ENCODE data around the gene OR2H1. TPM values are rescaled to one million over a fixed set of nuclear protein-coding genes. Genes with fewer than 3 reads are reported as not detected.

OR2H1 gene
- total and polyA plus RNA-seq, 9 of the 15 experiments (the other 6 are each of a cell fraction or from before 2014, with no cell fraction given) = not detected

- no peak for TF ChIP-seq ZNF79 (CRISPR knock-in tag; IDR thresholded peaks at IDR 0.05; ENCODE audit: low read depth)
- TF ChIP-seq FOXP4 (CRISPR knock-in tag; IDR thresholded peaks at IDR 0.05; ENCODE audit: borderline replicate concordance) = no peak
- TF ChIP-seq ZNF740 (CRISPR knock-in tag; IDR thresholded peaks at IDR 0.05) = no peak
- no peak for TF ChIP-seq ZNF740 (tag; IDR thresholded peaks at IDR 0.05)
- TF ChIP-seq SRSF1 (IDR thresholded peaks at IDR 0.05; ENCODE audit: low read depth, low read length) = no peak
- TF ChIP-seq BACH1 (tag; IDR thresholded peaks at IDR 0.05) = no peak
- TF ChIP-seq HDAC3 (IDR thresholded peaks at IDR 0.05; ENCODE audit: borderline replicate concordance, partially characterized antibody) = no peak
- no peak for TF ChIP-seq ZKSCAN8 (CRISPR knock-in tag; IDR thresholded peaks at IDR 0.05)
- TF ChIP-seq MTA2 (IDR thresholded peaks at IDR 0.05; ENCODE audit: low read depth) = peak; percentile 55
- no peak for TF ChIP-seq RAD51 (IDR thresholded peaks at IDR 0.05; ENCODE audit: borderline replicate concordance, low read depth)
- peak; percentile 64 for TF ChIP-seq JUND (IDR thresholded peaks at IDR 0.05; ENCODE audit: borderline replicate concordance, low read depth, low read length)
- TF ChIP-seq JUND (tag; IDR thresholded peaks at IDR 0.05; ENCODE audit: borderline replicate concordance, low read depth, low read length) = peak; percentile 51; the same call in 1 of the 3 replicates
- no peak for TF ChIP-seq MEF2D (tag; conservative IDR thresholded peaks at IDR 0.05; ENCODE audit: low read depth)
- no peak for TF ChIP-seq SMARCA5 (IDR thresholded peaks at IDR 0.05)
- peak; percentile 27; the same call in 1 of the 2 replicates for TF ChIP-seq ATF7 (IDR thresholded peaks at IDR 0.05)
- TF ChIP-seq MEF2A (IDR thresholded peaks at IDR 0.05; ENCODE audit: control insufficient read depth, low read depth, low read length) = no peak
- no peak for TF ChIP-seq ZNF212 (CRISPR knock-in tag; IDR thresholded peaks at IDR 0.05)
- no peak for TF ChIP-seq ZNF282 (CRISPR knock-in tag; IDR thresholded peaks at IDR 0.05)
- TF ChIP-seq GTF2F1 (IDR thresholded peaks at IDR 0.05; ENCODE audit: low read depth, low read length) = no peak
- no peak for TF ChIP-seq SNRNP70 (optimal IDR thresholded peaks at IDR 0.05; ENCODE audit: low read depth, low read length)
- no peak for TF ChIP-seq ZNF436 (CRISPR knock-in tag; IDR thresholded peaks at IDR 0.05)
- TF ChIP-seq FOXJ2 (tag; IDR thresholded peaks at IDR 0.05) = 0 out of 2 replicates have a peak, but pooled peaks have one; percentile 26
- no peak for TF ChIP-seq CHD1 (IDR thresholded peaks at IDR 0.05; ENCODE audit: low read length)
- TF ChIP-seq BRF1 (IDR thresholded peaks at IDR 0.05; ENCODE audit: borderline replicate concordance, extremely low read depth, insufficient read length) = no peak
- TF ChIP-seq ZHX1 (conservative IDR thresholded peaks at IDR 0.05; ENCODE audit: low read length) = no peak
- TF ChIP-seq SIN3A (IDR thresholded peaks at IDR 0.05; ENCODE audit: borderline replicate concordance in 2 of 2, control insufficient read depth in 1 of 2, low read depth in 2 of 2, low read length in 2 of 2) = no peak
These were observed 33.6 kb downstream of the OR2H1 start (continued) for GRCh38 chr6:29490552-29490951.
